HG03432 (cell line): ENCODE results near the gene QARS1.
A peak's percentile ranks its signal among the peaks of the same experiment; 100 is the strongest.

Experiments used
- ATAC-seq: cut with Tn5 transposase; IDR thresholded peaks from one replicate; pipeline ENCODE4 v1.9.1; 2021; ENCODE audit warnings: mild to moderate bottlenecking, moderate library complexity; ENCODE audit not compliant: unreplicated experiment

The QARS1 gene

GRCh38 chr3:49104427-49105291, at the start of gene QARS1:
TSS of gene QARS1 (minus strand) at chr3:49104757. CDS start at chr3:49104733, 24 bp downstream.
- ATAC-seq = peak; percentile 88

- ATAC-seq = no peak
These were observed 48.9 kb upstream of the QARS1 start for GRCh38 chr3:49153349-49153912.

- no peak for ATAC-seq
These were observed 47.1 kb upstream of the QARS1 start for GRCh38 chr3:49151610-49152009.

DNA sequence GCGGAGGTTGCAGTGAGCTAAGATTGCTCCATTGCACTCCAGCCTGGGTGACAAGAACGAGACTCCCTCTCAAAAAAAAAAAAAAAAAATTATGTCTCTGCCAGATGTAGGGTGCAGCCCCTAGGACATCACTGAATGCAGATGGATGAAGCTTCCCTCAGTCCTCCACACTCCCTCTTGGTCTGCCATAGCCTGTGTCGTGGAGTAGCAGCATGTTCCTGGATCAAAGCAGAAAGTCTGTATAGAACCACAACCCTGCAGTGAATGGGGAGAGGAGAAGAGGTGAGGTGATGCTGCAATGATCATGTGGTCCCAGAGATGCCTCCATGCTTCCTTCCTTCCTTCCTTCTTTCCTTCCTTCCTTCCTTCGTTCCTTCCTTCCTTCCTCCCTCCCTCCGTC, 43.6 kb upstream of the QARS1 start:
- no peak for ATAC-seq

DNA sequence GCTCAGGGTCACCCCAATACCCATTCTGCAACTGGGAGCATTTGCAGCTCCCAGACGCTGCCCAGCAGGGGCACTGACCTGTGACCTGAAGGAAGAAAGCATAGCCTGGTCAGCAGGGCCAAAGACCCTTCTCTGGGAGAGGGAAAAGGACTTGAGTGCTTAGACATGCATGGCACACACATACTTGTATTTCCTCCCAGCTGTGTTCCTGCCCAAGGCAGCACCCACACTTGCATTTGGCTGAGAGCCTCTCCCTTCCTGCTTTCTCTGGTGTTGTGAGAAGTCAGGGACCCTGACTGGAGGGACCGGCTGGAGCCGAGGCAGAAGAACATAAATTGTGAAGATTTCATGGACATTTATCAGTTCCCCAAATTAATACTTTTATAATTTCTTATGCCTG, 35.5 kb upstream of the QARS1 start:
- no peak for ATAC-seq

DNA sequence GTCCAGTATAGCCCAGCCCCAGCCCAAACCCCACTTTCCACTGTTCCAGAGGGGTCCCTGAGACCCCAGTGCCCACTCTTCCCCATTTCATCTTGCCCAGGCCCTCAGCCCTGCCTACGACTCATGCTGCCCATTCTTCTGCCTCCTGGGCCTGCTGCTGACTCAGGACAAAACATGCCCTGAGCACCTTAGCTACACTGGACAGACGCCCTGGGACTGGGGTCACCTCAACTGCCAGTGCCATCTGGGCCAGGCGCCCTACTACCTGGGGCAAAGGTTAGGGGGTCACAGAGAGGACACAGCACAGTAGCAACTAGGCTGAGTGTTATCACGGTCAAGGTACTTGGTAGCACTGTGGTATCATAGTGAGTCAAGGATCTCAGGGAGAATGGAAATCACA, 30.9 kb upstream of the QARS1 start:
- ATAC-seq = no peak

GRCh38 chr3:49134471-49135265, 30.1 kb upstream of the QARS1 start:
- ATAC-seq = no peak

GRCh38 chr3:49133226-49133951, 28.8 kb upstream of the QARS1 start:
- no peak for ATAC-seq

- ATAC-seq = no peak
These were observed 28.1 kb upstream of the QARS1 start, which contains the start of gene LAMB2 for GRCh38 chr3:49132437-49133225. TSS of gene LAMB2 (minus strand) at chr3:49133050. CDS start at chr3:49132867, 183 bp downstream.

DNA sequence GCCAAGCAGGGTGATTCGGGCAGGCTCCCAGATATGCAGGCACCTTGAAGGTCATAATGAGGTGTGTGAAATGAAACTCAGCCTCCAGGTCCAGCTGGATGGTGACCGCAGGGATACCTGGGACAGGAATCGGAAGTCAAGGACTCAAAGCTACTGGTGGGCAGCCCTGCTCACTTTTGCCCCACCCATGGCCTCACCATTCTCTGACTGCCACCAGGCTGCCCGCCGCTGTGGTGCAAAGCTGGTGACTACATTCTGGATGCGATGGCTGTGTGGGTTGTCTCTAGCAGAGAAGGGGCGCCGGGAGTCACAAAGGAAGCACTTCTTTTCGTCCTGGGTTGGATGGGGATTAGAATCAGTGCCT, 27.5 kb upstream of the QARS1 start:
- ATAC-seq = no peak

DNA sequence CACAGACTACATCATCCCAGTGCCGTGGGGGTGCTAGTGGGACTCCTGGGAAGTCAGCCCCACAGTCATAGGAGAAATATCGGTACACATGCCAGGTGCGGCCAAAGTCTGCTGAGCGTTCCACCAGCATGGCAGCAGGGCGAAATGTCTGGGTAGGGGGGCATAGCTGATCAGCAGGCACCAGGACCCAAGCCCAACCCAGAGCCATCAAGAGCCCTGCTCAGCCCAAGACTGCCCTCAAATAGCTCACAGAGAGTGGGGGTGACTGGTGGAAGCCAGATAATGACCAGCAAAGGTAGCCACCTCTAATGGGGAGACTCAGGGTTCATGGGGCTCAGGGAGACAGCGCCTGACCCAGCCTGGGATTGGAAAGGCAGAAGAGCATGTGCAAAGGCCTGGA, 27.0 kb upstream of the QARS1 start:
- ATAC-seq = no peak

- ATAC-seq = no peak
These were observed 26.5 kb upstream of the QARS1 start for GRCh38 chr3:49131040-49131439.

DNA sequence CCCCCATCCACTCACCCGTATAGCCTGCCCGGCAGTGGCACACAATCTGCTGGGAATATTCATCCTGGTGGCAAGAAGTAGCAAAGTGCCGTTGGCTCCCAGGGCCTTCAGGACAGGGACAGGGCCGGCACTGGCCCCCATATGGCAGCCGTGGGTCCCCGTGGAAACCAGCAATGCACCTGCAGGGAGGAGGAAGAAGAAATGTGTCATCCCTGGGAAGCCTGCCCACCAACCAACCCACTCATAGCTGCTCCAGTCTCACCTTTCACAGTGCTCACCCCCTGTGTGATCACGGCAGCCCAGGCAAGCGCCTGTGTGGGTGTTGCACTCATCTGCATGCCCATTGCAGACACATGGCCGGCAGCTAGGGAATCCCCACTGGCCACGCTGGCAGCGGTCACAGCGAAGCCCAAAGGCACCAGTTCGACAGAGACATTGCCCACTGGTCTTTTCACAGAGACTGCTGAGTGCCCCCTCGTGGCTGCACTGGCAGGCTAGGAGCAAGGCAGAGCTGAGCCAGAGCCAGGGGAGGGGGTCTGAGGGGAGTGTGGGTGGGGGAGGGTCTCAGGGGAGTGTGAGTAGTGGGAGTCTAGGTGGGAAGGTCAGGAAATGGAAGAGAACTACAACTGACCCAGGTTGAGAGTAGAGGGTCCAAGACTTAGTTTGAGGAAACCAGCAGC, 20.6 kb upstream of the QARS1 start:
- no peak for ATAC-seq

- no peak for ATAC-seq
These were observed 19.6 kb upstream of the QARS1 start for GRCh38 chr3:49124203-49124602.

DNA sequence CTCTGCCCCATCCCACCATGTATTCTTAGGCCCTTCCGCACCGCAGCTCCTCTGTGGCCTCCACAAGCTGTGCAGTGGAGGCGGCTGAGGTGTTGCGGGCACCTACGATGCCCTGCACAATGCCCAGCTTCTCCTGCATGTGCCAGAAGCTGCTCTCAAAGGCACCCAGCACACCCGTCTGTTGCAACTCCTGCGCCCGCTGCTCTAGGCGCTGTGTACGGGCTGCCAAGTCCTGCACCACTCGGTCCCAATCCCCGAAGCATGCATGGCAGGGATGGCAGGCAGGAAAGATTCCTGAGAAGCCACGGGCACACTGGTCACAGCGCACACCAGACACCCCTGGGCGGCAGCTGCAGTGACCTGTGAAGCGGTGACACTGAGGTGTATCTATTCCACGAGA, 19.1 kb upstream of the QARS1 start:
- no peak for ATAC-seq

- no peak for ATAC-seq
These were observed 18.5 kb upstream of the QARS1 start for GRCh38 chr3:49122886-49123545.

- ATAC-seq = no peak
These were observed 17.9 kb upstream of the QARS1 start for GRCh38 chr3:49122451-49122850.

DNA sequence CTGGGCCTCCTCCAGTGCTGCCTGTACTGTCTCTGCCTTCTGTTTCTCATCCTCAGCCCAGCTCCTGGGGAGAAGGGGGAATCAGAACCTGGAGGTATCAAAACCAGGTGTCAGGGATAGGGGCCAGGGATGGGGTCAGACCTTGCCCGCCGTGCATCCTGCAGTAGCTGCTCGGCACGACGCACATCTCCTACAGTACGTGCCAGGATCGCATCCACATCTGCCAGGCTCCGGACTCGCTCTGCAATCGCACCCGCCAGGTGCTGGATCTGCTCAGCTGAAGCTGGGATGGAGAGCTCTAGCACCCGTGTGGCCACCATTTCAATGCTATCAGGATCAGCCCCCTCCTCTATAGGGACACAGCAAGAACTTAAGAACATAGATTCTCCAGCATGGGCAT, 17.5 kb upstream of the QARS1 start:
- ATAC-seq = no peak

DNA sequence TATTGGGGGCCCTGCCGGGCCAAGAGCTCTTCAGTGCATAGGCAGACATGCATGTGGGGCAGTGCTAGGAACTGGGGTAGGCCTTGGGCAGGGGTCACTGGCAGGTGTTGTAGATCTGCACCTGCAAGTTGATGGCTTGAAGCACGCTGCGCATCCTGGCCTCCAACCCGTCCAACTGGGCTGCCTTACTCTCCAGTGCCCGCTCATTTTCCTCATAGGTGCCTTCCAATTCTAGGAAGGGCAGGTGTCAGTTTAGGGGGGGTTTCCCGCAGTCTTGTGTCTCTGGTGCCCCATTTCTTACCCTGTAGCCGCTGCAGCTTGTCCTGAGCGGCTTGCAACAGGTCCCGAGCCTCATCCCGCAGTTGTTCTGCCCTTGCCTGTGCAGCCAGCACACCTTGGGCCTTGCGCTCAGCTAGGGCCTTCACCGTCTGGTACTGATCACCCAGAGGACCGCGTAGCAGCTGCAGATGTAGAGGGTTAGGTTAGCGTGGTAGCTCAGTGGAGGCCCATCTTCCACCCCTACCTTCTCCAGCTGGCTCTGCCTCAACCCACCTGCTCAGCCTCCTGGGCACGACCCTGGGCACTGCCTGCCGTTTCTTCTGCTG, 16.7 kb upstream of the QARS1 start:
- no peak for ATAC-seq
